GM19467 (cell line): Measurements from ENCODE around the gene NTHL1.
"Not testable (repeated sequence)": the region's sequence is repeated elsewhere in the genome, so short reads cannot be mapped to it uniquely, and the experiment has no call there.

Experiments used
- ATAC-seq: cut with Tn5 transposase; IDR thresholded peaks from one replicate; pipeline ENCODE4 v1.9.1; 2021; ENCODE audit warnings: mild to moderate bottlenecking, moderate library complexity; ENCODE audit not compliant: unreplicated experiment

NTHL1 gene

DNA sequence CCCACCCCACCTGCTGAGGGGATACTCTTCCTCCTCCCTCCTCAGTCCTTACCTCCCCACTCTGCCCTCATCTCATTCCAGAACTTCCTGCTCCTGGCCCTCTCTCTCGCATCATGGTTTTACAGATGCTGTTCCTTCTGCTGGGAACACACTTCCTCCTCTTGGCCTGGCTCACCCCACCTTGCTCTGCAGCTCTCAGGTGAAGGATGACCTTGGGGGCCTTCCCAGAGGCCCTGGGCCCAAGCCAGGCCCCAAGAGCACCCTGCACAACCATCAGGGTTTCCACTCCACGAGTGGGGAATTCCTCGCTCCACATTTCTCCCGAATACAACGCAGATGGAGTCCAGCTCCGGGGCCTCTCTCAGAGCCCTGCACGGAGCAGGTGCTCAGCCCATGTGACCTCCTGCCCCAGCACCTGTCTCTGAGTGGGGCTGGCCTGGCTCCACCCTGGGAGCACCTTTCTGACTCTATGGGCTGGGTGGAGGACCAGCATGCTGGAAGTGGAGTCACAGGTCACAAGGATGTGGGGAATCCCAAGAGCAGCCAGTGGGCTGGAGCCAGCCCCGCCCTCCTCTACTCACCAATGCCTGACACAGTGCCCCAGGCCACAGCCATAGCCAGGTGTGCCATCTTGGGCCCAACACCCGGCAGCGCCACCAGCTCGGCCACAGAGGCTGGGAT is 4.5 kb downstream of the NTHL1 start:
- no peak for ATAC-seq

DNA sequence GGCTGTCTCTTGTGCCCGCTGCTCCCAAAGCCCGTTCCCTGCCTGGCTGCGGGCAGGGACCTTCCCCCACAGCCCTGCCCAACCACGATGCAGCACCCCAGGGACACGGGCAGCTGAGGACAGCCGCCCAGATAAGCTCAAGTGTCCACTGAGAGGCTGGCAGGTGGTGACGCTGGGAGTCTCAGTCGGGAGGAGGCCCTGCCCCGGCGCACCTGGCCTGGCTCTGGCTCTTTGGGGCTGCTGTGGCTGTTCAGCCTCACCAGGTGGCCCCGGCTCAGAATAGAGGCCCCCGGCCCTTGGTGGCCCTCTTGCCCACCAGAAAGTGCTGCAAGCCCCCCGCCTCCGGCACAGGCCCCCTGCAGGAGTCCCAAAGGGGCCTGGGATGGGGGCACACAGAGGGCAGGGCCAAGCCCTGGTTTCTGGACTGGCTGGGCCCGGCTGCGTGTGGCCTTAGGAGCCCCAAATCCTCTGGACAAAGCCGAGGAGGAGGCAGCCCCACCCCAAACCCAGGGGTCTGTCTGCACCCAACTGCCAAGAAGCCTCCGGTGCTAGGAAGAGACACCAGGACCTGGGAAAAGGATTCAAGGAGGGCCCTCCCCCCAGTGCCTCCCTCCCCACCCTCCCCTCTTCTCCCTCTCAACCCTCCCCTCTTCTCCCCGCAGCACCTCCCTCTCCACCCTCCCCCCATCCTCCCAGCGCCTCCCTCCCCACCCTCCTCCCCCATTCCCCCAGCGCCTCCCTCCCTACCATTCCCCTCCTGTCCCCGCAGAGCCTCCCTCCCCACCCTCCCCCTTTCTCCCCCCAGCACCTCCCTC is 5.3 kb downstream of the NTHL1 start:
- no peak for ATAC-seq

DNA sequence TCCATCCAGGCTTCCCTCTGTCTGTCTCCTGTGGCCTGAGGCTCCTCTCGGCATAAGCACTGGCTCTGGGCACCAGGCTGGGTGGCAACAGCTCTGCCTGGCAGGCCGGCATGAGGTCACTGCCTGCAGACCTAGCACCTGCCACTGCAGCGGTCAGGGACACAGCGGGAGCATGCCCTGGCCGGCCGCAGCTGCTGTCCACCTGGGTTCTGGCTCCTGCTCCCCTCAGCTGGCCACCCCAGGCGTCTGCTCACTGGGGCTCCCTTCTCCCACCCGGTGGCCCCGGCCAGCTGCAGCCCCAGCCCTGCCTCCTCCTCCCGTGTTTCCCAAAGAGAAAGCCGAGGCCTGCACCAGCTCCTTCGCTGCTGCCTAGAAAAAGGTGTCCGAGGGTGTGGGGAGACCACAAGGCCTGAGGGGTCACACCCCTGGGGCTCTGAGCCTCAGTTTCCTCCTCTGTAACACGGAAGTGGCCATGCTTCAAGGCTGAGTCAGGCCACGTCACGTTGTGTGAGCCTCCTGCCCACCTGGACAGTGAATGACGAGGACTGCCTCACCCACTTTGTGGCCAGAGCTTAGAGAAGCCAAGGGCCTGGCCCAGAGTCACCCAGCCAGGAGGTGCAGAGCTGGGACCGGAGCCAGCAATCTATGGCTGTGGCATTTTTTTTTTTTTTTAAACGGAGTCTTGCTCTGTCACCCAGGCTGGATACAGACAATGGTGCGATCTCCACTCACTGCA is 6.7 kb downstream of the NTHL1 start:
- no peak for ATAC-seq

DNA sequence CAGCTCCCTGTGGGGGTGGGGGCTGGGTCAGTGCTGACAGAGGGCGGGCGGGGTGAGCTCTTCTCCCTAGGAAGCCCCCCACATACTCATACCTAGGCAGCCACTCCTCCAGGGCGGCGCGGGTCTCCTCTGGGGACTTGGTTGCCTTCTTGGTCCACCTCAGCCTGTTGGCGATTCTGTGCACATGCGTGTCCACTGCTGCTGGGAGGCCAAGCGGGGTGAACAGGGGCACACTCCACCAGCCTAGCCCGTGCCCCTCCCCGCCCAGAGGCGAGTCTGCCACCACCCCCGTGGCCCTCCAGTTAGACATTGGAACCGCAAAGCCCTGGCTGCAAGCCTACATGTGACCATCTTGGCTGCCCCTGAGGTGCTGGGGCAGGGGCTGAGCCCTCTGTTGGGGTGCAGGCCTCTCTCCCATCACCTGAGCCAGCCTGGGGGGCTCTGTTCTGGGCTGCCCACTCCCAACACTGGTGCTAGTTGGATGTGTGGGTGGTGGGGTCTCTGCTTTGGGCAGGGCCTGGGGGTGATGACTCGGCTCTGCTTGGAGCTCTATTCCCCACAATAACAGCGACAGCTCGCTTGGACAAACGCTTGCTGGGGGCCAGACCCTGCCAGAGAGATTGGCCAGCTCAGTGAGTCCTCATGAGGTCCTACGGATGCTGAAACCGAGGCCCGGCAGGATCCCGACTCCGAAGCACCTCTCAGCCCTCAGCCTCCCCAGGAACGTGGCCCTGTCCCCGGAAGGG is 7.4 kb downstream of the NTHL1 start:
- no peak for ATAC-seq

DNA sequence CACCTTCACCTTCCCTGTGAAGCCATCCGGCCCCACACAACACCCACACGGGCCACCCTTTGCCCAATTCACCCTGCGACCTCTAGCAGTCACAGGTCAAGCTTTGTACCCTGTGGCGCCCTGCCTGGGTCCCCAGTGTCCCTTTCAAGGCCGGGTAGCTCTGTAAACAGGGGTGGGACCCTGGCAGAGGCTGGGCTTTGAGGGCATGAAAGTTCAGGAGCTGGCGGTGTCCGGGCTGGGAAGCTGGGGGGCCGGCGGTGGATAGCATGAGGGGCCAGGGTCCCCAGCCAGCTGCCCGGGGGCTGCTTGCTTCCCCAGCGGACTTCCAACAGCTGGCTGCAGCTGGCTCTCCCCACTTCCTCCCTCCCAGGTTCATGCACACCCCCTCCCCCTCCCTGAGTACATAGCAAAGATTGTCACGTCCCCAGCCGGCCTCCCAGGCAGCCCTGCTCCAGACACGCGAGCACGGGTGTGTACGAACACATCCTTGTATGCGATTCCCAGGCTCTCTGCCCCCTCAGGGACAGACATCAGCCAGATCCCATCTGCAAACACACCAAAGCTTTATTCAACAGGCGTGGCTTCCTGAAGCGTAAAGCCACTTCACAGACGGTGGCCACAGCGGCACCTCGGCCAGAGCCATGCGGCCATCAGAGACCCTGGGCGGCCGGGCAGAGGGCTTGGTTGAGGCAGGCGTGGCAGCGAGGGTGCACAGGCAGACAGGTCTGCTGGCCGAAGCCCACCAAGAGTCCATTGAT is 8.2 kb downstream of the NTHL1 start:
- ATAC-seq, result no peak

DNA sequence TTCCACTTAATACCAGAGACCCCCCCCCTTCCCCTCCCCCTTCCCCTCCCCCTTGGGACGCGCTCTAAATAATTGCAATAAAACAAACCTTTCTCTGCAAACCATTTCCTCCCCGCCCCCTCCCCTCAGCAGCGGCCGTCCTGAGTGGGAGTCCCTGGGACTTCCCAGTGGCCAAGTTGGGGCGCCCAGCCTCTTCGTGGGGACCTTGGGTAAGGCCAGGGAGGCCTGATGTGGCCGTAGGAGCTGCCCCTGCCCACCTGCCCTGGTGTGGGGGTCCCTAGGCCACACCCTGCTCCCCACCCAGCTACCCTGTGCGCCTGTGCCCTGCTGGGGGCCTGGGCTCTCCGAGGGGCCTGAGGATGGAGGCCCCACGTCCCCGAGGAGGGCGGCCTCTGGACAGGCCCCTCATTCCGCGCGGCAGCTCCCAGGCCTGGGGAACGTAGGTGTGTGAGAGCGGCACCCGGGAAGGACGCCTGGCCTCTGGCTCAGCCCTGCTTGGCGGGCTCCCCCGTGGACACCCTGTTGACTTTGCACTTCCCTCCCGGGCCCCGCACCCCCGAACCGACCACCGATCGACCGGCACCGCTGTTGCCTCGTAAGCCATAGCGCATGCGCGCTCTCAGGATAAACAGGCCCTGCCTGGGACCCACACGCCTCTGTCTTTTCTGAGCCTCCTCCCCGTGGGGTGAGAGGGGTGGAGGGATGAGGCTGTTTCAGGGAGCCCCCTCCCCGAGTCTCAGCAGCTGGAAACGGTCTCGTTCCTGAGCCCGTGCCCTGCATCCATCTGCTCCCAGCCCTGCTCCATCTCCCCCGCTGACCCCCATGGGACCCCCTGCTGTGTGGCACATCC is 9.0 kb downstream of the NTHL1 start:
- no peak for ATAC-seq

DNA sequence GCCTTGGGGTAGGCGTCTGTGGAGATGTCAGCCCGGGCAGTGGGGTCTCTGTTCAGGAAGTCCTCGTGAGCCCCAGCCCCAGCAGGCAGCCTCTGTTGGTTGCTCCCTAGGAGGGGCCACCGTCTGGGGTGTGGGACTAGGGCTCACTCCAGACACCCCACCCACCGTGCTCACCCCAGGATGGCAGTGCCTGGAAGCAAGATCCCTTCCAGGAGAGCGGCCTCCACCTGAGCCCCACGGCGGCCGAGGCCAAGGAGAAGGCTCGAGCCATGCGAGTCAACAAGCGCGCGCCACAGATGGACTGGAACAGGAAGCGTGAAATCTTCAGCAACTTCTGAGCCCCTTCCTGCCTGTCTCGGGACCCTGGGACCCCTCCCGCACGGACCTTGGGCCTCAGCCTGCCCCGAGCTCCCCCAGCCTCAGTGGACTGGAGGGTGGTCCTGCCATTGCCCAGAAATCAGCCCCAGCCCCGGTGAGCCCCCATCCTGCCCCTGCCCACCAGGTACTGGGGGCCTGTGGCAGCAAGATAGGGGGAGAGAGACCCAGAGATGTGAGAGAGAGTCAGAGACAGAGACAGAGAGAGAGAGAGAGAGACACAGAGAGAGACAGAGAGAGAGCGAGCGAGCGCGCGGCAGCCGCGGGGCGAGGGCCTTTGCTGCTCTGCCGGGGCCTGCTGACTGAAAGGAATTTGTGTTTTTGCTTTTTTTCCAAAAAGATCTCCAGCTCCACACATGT is 9.8 kb downstream of the NTHL1 start:
- no peak for ATAC-seq

- ATAC-seq, result no peak
Measured at GRCh38 chr16:2037115-2037514, 10.5 kb downstream of the NTHL1 start.

GRCh38 chr16:2036200-2036966 is 11.3 kb downstream of the NTHL1 start:
- no peak for ATAC-seq

DNA sequence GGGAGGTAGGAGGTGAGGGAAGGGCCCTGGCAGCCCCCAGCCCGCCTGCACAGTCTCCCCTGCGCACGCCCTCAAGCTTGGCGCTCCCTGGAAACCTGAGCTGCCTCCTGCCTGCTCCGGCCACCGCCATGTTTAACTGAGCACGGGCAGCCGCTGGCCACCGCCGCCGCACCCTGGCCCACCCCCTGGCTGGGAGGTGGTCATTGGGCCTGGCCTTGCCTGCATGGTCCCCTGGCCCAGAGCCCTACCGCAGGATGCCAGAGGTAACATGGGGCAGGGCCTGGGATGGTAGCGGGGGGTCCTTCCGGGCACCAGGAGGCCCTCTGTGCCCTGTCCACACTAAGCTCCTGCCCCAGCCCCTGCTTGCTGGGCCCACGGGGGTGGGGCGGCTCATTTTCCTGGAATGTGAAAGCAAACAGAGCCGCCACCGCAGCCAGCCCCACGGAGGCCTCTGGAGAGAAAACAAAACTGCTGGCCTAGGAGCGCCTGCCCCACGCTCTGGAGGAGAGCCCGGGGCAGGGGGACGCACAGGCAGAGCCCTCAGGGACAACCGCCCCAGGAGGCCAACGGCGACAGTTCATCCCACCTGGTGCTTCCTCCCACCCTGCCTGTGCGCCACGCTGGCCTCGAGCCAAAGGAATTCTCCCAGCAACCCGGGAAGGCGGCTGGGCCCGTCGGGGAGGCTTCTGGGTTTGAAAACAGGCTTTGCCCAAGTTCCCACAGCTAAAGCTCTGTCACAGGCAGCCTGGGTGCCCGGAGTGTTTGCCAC is 12.0 kb downstream of the NTHL1 start:
- no peak for ATAC-seq

- no peak for ATAC-seq
Measured at GRCh38 chr16:2034696-2035430, 12.8 kb downstream of the NTHL1 start.

- ATAC-seq, result not testable (repeated sequence)
Measured at GRCh38 chr16:2033909-2034695, 13.5 kb downstream of the NTHL1 start.

- ATAC-seq, result no peak
Measured at GRCh38 chr16:2033057-2033908, 14.4 kb downstream of the NTHL1 start.

GRCh38 chr16:2032285-2033056 is 15.2 kb downstream of the NTHL1 start:
- no peak for ATAC-seq
